A673 (cell line): ENCODE results near the gene COQ8A.

Experiments
- CTCF ChIP-seq: fragments of 300-800, 200-600 bp; sonication (generic); conservative IDR thresholded peaks from 2 replicates; pipeline ENCODE4 v1.5.1; 2017; ENCODE audit warnings: low read depth, mild to moderate bottlenecking, antibody characterized with exemption, low read length, moderate library complexity, mixed read lengths
- EZH2 ChIP-seq: fragments of 200-600 bp; sonication (generic); IDR thresholded peaks from 2 replicates; pipeline ENCODE4 v1.6.1; 2017; ENCODE audit warnings: borderline replicate concordance, low read depth, mild to moderate bottlenecking, mixed read lengths, antibody characterized with exemption, low read length; ENCODE audit not compliant: poor library complexity, severe bottlenecking

- TF ChIP-seq CTCF (no peak), EZH2 (no peak)
These were observed 26.6 kb downstream of the COQ8A start for GRCh38 chr1:226966683-226967082.
